MM.1S (cell line): ENCODE data around the gene TSHZ2.

ENCODE experiments used
- DNase-seq: peaks from one replicate; pipeline ENCODE4 v3.0.0-alpha.2; 2015
- H2AFZ ChIP-seq: fragments of 300-600 bp; sonication (generic); 2 replicates; pipeline ENCODE4 v1.6.0; 2016; ENCODE audit warnings: antibody characterized with exemption, low read length
- H3F3A ChIP-seq: fragments of 300-600 bp; sonication (generic); 2 replicates; pipeline ENCODE4 v1.6.1; 2016; ENCODE audit warnings: mild to moderate bottlenecking, antibody characterized with exemption, low read length, moderate library complexity, mixed read lengths; ENCODE audit not compliant: insufficient read depth
- H3K27ac ChIP-seq: fragments of 300-600 bp; sonication (generic); 2 replicates; pipeline ENCODE4 v1.5.1; 2016; ENCODE audit warnings: mild to moderate bottlenecking, low read length
- H3K27me3 ChIP-seq: fragments of 300-600 bp; sonication (generic); replicated peaks from 2 replicates; pipeline ENCODE4 v1.6.0; 2016; ENCODE audit warnings: low read length; ENCODE audit not compliant: insufficient read depth
- H3K36me3 ChIP-seq: fragments of 300-600 bp; sonication (generic); replicated peaks from 2 replicates; pipeline ENCODE4 v1.6.1; 2016; ENCODE audit warnings: mild to moderate bottlenecking, low read length, mixed read lengths; ENCODE audit not compliant: insufficient read depth
- H3K4me1 ChIP-seq: fragments of 300-600 bp; sonication (generic); 2 replicates; pipeline ENCODE4 v1.6.1; 2016; ENCODE audit warnings: low read length, mixed read lengths
- H3K4me2 ChIP-seq: fragments of 300-600 bp; sonication (generic); 2 replicates; pipeline ENCODE4 v1.6.0; 2016; ENCODE audit warnings: low read depth, low read length
- H3K4me3 ChIP-seq: fragments of 300-600 bp; sonication (generic); 2 replicates; pipeline ENCODE4 v1.5.1; 2016; ENCODE audit warnings: low read length, mixed read lengths
- H3K79me2 ChIP-seq: fragments of 300-600 bp; sonication (generic); 2 replicates; pipeline ENCODE4 v1.6.1; 2016; ENCODE audit warnings: mixed run types, low read length, mixed read lengths
- H3K9ac ChIP-seq: fragments of 300-600 bp; sonication (generic); 2 replicates; pipeline ENCODE4 v1.6.1; 2016; ENCODE audit warnings: low read length, mixed read lengths
- H3K9me2 ChIP-seq: fragments of 300-600 bp; sonication (generic); replicated peaks from 2 replicates; pipeline ENCODE4 v1.6.1; 2016; ENCODE audit warnings: mild to moderate bottlenecking, low read length, mixed read lengths; ENCODE audit not compliant: insufficient read depth
- H3K9me3 ChIP-seq: fragments of 300-600 bp; sonication (generic); replicated peaks from 2 replicates; pipeline ENCODE4 v1.6.1; 2016; ENCODE audit warnings: mild to moderate bottlenecking, low read length, mixed read lengths; ENCODE audit not compliant: insufficient read depth
- H4K20me1 ChIP-seq: fragments of 300-600 bp; sonication (generic); 2 replicates; pipeline ENCODE4 v1.6.1; 2016; ENCODE audit warnings: mild to moderate bottlenecking, low read length, moderate library complexity, mixed read lengths; ENCODE audit not compliant: insufficient read depth
- EZH2 ChIP-seq: fragments of 300-600 bp; sonication (generic); optimal IDR thresholded peaks from 2 replicates; pipeline ENCODE3; 2017; ENCODE audit warnings: low read depth, mild to moderate bottlenecking, antibody characterized with exemption, low read length, mixed read lengths
- EZH2phosphoT487 ChIP-seq: fragments of 300-600 bp; sonication (generic); IDR thresholded peaks from 2 replicates; pipeline ENCODE4 v1.6.1; 2018; ENCODE audit warnings: antibody characterized with exemption, low read length
- TF ChIP-seq, protein P1 (sequence below): fragments of 300-600 bp; sonication (generic); IDR thresholded peaks from 2 replicates; pipeline ENCODE4 v1.5.1; 2016; ENCODE audit warnings: antibody characterized with exemption, low read length, mixed read lengths

The TSHZ2 gene

DNA sequence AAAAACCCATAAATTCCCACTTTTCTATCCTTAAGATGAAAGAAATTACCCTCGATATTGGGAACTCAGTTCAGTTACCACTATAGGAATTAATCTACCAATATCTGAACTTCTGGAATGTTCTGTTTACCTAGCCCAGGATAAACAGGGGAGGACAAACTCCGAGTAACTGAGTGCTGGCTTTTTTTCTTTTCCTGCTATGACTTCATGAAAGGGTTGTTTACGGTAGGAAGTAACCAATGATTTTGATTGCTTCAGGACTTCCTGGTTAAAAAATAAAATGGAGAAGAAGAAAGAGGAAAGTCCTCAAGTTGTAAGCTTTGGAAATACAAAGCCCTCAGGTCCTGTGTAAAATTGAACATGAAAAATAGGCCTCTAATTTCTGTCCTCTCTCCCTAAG, 453.8 kb downstream of the TSHZ2 start:
- Histone ChIP-seq H2AFZ (no peak overlapping the region), H3K36me3 (no peaks in the 10 kb centered on the region), H3K27me3 (no peaks in the 10 kb centered on the region), H3K4me1 (no peaks in the 10 kb centered on the region), H3K79me2 (no peaks in the 10 kb centered on the region), H3K27ac (no peak overlapping the region), H3K4me2 (no peak overlapping the region), H3K9ac (no peak overlapping the region), H3K9me2 (no peaks in the 10 kb centered on the region), H3F3A (no peaks in the 10 kb centered on the region), H3K4me3 (no peak overlapping the region), H3K9me3 (no peaks in the 10 kb centered on the region), H4K20me1 (no peaks in the 10 kb centered on the region)
- TF ChIP-seq EZH2phosphoT487, result no peak
- TF ChIP-seq, protein P1, sequence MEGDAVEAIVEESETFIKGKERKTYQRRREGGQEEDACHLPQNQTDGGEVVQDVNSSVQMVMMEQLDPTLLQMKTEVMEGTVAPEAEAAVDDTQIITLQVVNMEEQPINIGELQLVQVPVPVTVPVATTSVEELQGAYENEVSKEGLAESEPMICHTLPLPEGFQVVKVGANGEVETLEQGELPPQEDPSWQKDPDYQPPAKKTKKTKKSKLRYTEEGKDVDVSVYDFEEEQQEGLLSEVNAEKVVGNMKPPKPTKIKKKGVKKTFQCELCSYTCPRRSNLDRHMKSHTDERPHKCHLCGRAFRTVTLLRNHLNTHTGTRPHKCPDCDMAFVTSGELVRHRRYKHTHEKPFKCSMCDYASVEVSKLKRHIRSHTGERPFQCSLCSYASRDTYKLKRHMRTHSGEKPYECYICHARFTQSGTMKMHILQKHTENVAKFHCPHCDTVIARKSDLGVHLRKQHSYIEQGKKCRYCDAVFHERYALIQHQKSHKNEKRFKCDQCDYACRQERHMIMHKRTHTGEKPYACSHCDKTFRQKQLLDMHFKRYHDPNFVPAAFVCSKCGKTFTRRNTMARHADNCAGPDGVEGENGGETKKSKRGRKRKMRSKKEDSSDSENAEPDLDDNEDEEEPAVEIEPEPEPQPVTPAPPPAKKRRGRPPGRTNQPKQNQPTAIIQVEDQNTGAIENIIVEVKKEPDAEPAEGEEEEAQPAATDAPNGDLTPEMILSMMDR, result no peak
- TF ChIP-seq EZH2, result no peak
- DNase-seq, result no peak

DNA sequence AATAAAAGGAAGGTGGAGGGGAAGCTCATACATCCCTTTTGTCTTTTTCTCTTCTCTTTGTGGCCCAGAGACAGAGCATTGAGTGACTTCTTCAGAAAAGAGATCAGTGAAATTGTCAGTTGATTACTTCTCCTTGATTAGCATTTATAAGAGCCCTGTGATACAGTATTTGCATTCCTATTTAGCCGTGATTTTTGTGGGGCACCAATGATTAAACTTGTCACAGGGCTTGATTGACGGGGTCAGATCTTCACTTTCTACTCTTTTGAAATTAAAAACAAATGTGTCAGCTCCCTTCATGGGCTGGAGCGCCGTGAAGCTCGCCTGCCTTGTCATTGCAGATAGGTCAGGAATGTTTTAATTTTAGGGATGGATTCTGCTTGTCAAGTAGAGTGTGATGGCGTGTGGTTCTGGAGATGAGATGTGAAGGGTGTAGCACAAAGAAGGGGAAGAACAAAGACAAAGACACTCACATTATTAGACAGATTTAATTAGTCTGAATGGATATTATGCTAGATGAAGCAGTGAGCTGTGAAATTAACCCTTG, 454.7 kb downstream of the TSHZ2 start:
- Histone ChIP-seq H3K4me1 (no peaks in the 10 kb centered on the region), H3K79me2 (no peaks in the 10 kb centered on the region), H3K4me3 (no peak overlapping the region), H3F3A (no peaks in the 10 kb centered on the region), H3K9ac (no peak overlapping the region), H3K4me2 (no peak overlapping the region), H3K27ac (no peak overlapping the region), H3K9me2 (no peaks in the 10 kb centered on the region), H3K9me3 (no peaks in the 10 kb centered on the region), H2AFZ (no peak overlapping the region), H3K27me3 (no peaks in the 10 kb centered on the region), H3K36me3 (no peaks in the 10 kb centered on the region), H4K20me1 (no peaks in the 10 kb centered on the region)
- DNase-seq, result no peak
- TF ChIP-seq EZH2, result no peak
- TF ChIP-seq, protein P1, result no peak
- no peak for TF ChIP-seq EZH2phosphoT487

DNA sequence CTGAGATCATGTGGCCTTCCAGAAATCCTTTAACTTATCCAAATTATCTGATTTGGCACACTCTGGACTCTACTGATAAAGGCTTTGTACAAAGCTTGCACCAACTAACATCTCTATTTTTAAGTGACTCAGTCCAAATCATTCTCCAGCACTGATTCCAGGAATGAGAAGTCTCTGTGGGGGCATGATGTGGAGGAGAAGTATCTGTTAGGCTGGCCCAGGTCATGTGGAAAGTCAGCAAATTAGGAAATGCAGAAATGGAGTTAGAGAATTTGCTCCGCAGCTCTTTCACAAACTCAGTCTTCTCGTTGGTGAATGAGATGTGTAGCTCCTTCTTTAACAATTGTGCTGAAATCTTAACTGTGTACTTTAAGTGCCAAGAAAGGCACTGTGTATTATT, 455.8 kb downstream of the TSHZ2 start:
- no peak overlapping the region for H3K4me2 ChIP-seq
- TF ChIP-seq EZH2phosphoT487, result no peak
- TF ChIP-seq EZH2, result no peak
- TF ChIP-seq, protein P1, result no peak
- no peak overlapping the region for H3K9ac ChIP-seq
- H3K9me3 ChIP-seq, result no peaks in the 10 kb centered on the region
- H3K4me1 ChIP-seq, result no peaks in the 10 kb centered on the region
- no peaks in the 10 kb centered on the region for H3F3A ChIP-seq
- H2AFZ ChIP-seq, result no peak overlapping the region
- no peaks in the 10 kb centered on the region for H3K27me3 ChIP-seq
- no peak overlapping the region for H3K27ac ChIP-seq
- no peaks in the 10 kb centered on the region for H3K9me2 ChIP-seq
- no peaks in the 10 kb centered on the region for H3K79me2 ChIP-seq
- H3K4me3 ChIP-seq, result no peak overlapping the region
- no peak for DNase-seq
- H4K20me1 ChIP-seq, result no peaks in the 10 kb centered on the region
- no peaks in the 10 kb centered on the region for H3K36me3 ChIP-seq
